HG03108 (cell line): ENCODE data around the gene FZD8.

Source experiments
- ATAC-seq: cut with Tn5 transposase; IDR thresholded peaks from one replicate; pipeline ENCODE4 v1.9.1; 2021; ENCODE audit warnings: moderate library complexity; ENCODE audit not compliant: unreplicated experiment

Gene FZD8

DNA sequence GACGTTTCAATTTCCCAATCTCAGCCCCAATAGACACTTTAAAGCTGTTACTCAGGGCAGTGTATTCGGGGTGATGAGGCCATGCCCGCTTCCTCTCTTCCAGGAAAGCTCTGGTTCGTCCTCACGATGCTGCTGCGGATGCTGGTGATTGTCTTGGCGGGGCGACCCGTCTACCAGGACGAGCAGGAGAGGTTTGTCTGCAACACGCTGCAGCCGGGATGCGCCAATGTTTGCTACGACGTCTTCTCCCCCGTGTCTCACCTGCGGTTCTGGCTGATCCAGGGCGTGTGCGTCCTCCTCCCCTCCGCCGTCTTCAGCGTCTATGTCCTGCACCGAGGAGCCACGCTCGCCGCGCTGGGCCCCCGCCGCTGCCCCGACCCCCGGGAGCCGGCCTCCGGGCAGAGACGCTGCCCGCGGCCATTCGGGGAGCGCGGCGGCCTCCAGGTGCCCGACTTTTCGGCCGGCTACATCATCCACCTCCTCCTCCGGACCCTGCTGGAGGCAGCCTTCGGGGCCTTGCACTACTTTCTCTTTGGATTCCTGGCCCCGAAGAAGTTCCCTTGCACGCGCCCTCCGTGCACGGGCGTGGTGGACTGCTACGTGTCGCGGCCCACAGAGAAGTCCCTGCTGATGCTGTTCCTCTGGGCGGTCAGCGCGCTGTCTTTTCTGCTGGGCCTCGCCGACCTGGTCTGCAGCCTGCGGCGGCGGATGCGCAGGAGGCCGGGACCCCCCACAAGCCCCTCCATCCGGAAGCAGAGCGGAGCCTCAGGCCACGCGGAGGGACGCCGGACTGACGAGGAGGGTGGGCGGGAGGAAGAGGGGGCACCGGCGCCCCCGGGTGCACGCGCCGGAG lies 34.4 kb downstream of the FZD8 start:
- ATAC-seq = no peak

DNA sequence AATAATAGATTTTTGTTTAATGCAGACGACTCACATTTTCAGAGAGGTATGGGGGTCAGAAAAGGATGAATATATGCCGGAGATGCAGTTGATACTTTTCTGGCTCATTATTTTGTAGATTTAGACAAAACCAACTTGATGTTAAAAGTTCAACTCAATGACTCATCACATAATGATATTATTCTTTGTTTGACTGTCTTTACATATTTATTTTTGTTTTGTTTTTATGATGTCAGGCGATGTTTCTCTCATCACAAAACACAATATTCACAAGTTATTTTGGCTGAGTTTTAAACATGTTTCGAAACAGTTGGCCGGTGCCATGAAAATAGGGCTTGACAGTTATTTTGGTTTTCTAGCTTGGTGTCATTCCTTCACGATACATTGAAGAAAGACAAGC lies 35.7 kb downstream of the FZD8 start:
- no peak for ATAC-seq

DNA sequence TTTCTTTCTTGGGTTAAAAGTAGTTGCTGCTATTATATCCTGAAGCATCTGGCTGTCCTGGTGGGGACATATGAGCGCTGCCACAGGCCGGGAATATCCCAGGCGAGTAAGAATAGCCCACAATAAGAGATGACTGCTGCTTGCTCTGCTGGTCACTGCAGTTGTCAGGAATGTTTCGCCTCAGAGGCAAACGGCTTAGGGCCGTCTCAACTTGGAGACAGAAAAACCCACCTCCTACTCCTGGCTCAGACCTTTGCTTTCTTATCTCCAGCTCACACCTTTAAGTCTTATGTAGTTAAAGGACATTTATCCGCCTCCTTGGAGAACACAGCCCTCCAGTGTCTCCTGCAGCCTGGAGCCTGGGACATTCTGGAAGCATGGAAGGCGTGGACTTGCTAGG lies 36.9 kb downstream of the FZD8 start, which contains the start of gene GJD4:
GJD4 (plus strand) TSS at position 151 of the 400 bp plus-strand sequence; CDS start at position 378, 227 bp downstream.
- no peak for ATAC-seq

DNA sequence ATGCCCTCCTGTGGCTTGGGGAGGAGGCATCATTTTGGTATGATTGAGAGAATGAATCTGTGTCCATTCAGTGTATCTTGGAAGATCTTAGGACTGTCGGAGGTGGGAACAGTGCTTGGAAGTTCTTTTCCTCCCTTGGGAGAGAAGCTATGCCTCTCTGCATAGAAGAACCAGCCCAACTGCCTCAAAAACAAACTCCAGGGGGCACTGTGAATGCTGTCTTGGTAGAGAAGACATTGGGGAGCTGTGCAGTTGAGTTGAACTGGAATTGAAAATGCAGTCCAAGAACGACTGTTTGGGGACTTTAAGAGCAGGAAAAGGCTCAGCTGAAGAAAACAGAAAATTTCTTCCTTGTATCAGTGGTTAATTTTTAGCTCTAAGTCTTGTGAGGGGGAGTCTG lies 41.9 kb downstream of the FZD8 start:
- no peak for ATAC-seq

DNA sequence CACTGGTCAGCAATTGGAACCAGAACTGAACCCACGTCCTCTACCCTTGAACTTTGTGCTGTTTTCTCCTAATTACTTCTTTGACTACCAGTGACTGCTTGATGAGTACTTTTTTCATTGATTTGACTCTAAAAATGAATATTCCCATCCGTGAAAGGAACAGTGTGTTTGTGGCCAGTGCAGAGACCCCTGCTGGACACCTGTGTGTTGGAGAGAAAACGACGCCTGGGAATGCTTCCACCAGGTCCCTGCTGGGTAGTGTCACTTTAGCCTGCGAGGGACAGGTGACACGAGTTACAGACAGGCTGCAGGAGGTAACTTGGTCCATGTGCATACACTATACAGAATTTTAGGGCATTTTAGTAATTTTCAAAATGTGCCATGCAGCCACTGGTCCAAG lies 43.7 kb downstream of the FZD8 start:
- no peak for ATAC-seq

DNA sequence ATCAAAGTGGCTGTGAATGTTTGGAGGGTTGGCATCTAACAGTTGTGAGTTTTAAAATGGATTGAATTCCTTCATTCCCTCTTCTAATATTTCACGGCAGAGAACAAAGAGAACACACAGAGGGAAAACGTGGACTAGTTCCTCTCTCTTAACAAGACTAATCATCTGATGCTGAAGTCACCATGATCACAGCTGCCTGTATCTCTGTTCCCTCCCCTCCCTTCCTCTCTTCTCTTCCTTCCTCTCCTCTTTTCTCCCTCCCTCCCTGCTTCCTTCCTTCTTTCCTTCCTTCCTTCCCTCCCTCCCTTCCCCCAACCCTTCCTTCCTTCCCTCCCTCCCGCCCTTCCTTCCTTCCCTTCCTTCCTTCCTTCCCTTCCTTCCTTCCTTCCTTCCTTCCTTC lies 47.0 kb downstream of the FZD8 start:
- no peak for ATAC-seq

DNA sequence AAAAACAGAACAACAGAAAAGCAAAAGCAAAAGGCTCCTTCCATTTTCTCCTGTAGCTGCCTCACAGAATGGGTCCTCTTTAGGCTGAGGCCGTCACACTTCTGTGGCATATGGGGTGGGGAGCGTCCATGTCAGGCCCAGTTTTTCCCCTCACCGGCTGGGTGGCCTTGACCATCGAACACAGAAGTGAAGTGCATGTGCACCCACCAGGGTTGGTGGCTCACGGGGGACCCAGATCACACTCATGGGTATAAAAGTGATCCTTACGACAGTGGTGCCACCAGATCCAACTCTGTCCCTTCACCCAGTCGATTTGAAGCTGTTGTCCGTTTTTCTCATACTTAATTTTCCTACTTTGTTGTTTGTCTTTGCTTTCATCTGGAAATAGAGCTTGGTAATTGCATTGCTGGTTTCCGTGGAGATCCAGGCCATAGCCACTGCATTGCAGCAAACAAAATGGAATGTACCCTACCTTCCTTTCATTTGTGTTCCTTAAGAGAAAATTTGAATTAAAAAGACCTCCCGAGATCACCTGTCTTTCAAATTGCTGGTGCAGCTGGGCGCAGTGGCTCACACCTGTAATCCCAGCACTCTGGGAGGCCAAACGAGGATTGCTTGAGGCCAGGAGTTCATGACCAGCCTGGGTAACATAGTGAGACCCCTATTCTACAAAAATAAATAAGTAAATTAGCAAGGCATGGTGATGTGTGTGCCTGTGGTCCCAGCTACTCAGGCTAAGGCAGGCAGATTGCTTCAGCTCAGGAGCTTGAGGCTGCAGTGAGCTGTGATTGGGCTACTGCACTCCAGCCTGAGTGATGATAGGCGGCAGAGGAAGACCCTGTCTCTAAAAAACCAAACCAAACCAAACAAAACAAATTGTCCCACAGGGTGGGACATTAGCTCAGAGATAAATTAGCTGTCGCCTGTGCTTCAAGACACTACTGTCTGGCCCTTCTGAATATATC lies 47.7 kb downstream of the FZD8 start:
- no peak for ATAC-seq

DNA sequence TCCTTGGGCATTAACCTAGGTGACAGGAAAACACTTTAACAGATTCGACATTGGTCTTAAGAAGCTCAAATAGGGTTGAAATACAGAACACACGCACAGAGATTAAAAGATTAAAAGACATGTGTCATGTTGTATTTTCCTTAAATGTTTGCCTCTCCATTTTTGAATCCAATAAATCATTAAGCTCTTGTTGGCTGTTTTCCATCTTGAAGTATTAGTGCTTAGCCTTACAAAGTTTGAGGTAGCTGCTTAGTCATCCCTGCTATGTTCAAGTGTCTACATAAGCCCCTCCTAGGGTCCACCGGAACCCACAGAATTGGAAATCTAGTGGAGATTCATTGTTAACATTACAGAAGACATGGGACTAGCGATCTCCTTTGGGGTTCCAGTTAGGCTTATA lies 49.7 kb downstream of the FZD8 start:
- no peak for ATAC-seq

DNA sequence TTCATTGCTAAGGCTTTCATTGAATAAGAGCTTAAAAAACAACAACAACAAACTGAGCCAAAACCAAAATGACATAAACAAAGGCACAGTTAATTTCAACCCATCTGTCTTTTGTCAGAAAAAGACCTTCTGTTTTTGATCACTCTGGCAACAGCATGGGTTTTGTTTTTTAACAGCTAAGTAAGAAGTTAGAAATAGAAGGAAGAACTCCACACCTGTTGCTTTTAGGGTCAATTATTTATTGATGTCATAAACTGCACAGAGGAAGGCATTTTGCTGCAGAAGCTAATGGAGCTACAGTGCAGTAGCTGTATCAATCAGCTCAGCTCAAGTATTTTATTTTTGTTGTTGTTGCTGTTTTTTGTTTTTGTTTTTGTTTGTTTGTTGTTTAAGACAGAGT lies 53.3 kb downstream of the FZD8 start:
- ATAC-seq = no peak
